GM21526 (cell line): ENCODE results near the gene MORN1.

ENCODE experiments used
- ATAC-seq: cut with Tn5 transposase; IDR thresholded peaks from one replicate; pipeline ENCODE4 v1.9.1; 2021; ENCODE audit warnings: moderate library complexity; ENCODE audit not compliant: unreplicated experiment, low FRiP score

Gene MORN1

GRCh38 chr1:2311184-2312032, 79.9 kb downstream of the MORN1 start:
- ATAC-seq, result no peak

GRCh38 chr1:2310332-2311183, 80.8 kb downstream of the MORN1 start:
- ATAC-seq, result no peak

- no peak for ATAC-seq
Measured at GRCh38 chr1:2308844-2309243, 82.5 kb downstream of the MORN1 start.

- no peak for ATAC-seq
Measured at GRCh38 chr1:2307972-2308371, 83.4 kb downstream of the MORN1 start.

- ATAC-seq, result no peak
Measured at GRCh38 chr1:2307064-2307605, 84.2 kb downstream of the MORN1 start.

- ATAC-seq, result no peak
Measured at GRCh38 chr1:2306151-2306978, 85.0 kb downstream of the MORN1 start.

GRCh38 chr1:2304921-2305681, 86.3 kb downstream of the MORN1 start:
- ATAC-seq, result no peak

GRCh38 chr1:2304282-2304681, 87.1 kb downstream of the MORN1 start:
- no peak for ATAC-seq

- ATAC-seq, result no peak
Measured at GRCh38 chr1:2303781-2304180, 87.6 kb downstream of the MORN1 start.

GRCh38 chr1:2303016-2303775, 88.2 kb downstream of the MORN1 start:
- ATAC-seq, result no peak

- ATAC-seq, result no peak
Measured at GRCh38 chr1:2302292-2302925, 88.9 kb downstream of the MORN1 start.

GRCh38 chr1:2301607-2302291, 89.6 kb downstream of the MORN1 start:
- ATAC-seq, result no peak

GRCh38 chr1:2300851-2301606, 90.3 kb downstream of the MORN1 start:
- ATAC-seq, result peak; percentile 32

GRCh38 chr1:2300004-2300771, 91.2 kb downstream of the MORN1 start:
- peak; percentile 61 for ATAC-seq

GRCh38 chr1:2299131-2299627, 92.2 kb downstream of the MORN1 start:
- ATAC-seq, result no peak

GRCh38 chr1:2298685-2299084, 92.7 kb downstream of the MORN1 start:
- no peak for ATAC-seq
